IgD-negative memory B cell (primary cell): ENCODE measurements around the gene ZAR1. TPM values are rescaled to one million over a fixed set of nuclear protein-coding genes. Genes with fewer than 3 reads are reported as not detected.
"Not testable (repeated sequence)": the region's sequence is repeated elsewhere in the genome, so short reads cannot be mapped to it uniquely, and the experiment has no call there.

Experiments used
- H3K27ac Mint-ChIP-seq, 3 donors: one replicate each; pipeline ENCODE4 v1.8.0; 2020 to 2022; ENCODE audit warnings: mild to moderate bottlenecking in 3 of 3, mixed read lengths in 3 of 3, moderate library complexity in 1 of 3
- H3K27me3 Mint-ChIP-seq: one replicate; pipeline ENCODE4 v1.8.0; 2021; ENCODE audit warnings: mixed read lengths
- H3K36me3 Mint-ChIP-seq: one replicate; pipeline ENCODE4 v1.8.0; 2020; ENCODE audit warnings: mild to moderate bottlenecking, mixed read lengths
- H3K4me1 Mint-ChIP-seq, 3 donors: one replicate each; pipeline ENCODE4 v1.8.0; 2020 to 2022; ENCODE audit warnings: mixed read lengths in 3 of 3, mild to moderate bottlenecking in 1 of 3
- H3K4me3 Mint-ChIP-seq, 4 donors: one replicate each; pipeline ENCODE4 v1.8.0; 2020 to 2022; ENCODE audit warnings: mild to moderate bottlenecking in 4 of 4, mixed read lengths in 4 of 4, moderate library complexity in 3 of 4
- H3K9me3 Mint-ChIP-seq, 3 donors: one replicate each; pipeline ENCODE4 v1.8.0; 2020 to 2021; ENCODE audit warnings: mixed read lengths in 3 of 3, mild to moderate bottlenecking in 1 of 3
- polyA plus RNA-seq: library from polyadenylated mRNA; unstranded; fragments of 300-500 nt; fragmentation: Illumina TruSeq; gene quantifications from one replicate; pipeline ENCODE4 v1.2.3, GENCODE V29; 2021

The ZAR1 gene
- not detected for polyA plus RNA-seq

- Mint-ChIP-seq H3K36me3 (no peaks in the 10 kb centered on the region), H3K27me3 (peaks cover 41% of the 10 kb centered on the region), H3K4me3 (peak within 1 kb of the TSS; percentile 5 to 68 (median 60)), H3K4me1 (peaks cover 0 to 3% (median 0%) of the 10 kb centered on the region in 3 donors), H3K9me3 (no peaks in the 10 kb centered on the region), H3K27ac (no peak within 1 kb of the TSS)
These were observed at the start of gene ZAR1 for GRCh38 chr4:48490012-48490679. Gene ZAR1 (plus strand): TSS chr4:48490252. CDS start chr4:48490292, 40 bp downstream.

- not testable (repeated sequence) for H3K27me3 Mint-ChIP-seq, H3K9me3 Mint-ChIP-seq, H3K27ac Mint-ChIP-seq, H3K36me3 Mint-ChIP-seq, H3K4me3 Mint-ChIP-seq, H3K4me1 Mint-ChIP-seq
These were observed 49.1 kb upstream of the ZAR1 start for GRCh38 chr4:48440914-48441313.

- H3K27me3 Mint-ChIP-seq: peaks cover 4% of the 10 kb centered on the region
- H3K9me3 Mint-ChIP-seq: peaks cover 0 to 3% (median 1%) of the 10 kb centered on the region in 3 donors
- H3K27ac Mint-ChIP-seq: no peak overlapping the region
- no peak overlapping the region for H3K4me3 Mint-ChIP-seq
- no peaks in the 10 kb centered on the region for H3K36me3 Mint-ChIP-seq
- H3K4me1 Mint-ChIP-seq: no peaks in the 10 kb centered on the region
These were observed 44.3 kb upstream of the ZAR1 start for GRCh38 chr4:48445704-48446103.

GRCh38 chr4:48446642-48447041 is 43.4 kb upstream of the ZAR1 start:
- peaks cover 5% of the 10 kb centered on the region for H3K27me3 Mint-ChIP-seq
- no peak overlapping the region for H3K27ac Mint-ChIP-seq
- H3K9me3 Mint-ChIP-seq: no peaks in the 10 kb centered on the region
- no peak overlapping the region for H3K4me3 Mint-ChIP-seq
- H3K4me1 Mint-ChIP-seq: no peaks in the 10 kb centered on the region
- no peaks in the 10 kb centered on the region for H3K36me3 Mint-ChIP-seq

GRCh38 chr4:48449151-48449550 is 40.9 kb upstream of the ZAR1 start:
- Mint-ChIP-seq H3K4me3 (no peak overlapping the region), H3K27ac (no peak overlapping the region), H3K36me3 (no peaks in the 10 kb centered on the region), H3K4me1 (no peaks in the 10 kb centered on the region), H3K27me3 (peaks cover 5% of the 10 kb centered on the region), H3K9me3 (no peaks in the 10 kb centered on the region)

- peaks cover 0 to 2% (median 0%) of the 10 kb centered on the region in 3 donors for H3K9me3 Mint-ChIP-seq
- H3K4me1 Mint-ChIP-seq: no peaks in the 10 kb centered on the region
- H3K27ac Mint-ChIP-seq: no peak overlapping the region
- H3K36me3 Mint-ChIP-seq: no peaks in the 10 kb centered on the region
- H3K27me3 Mint-ChIP-seq: peaks cover 5% of the 10 kb centered on the region
- no peak overlapping the region for H3K4me3 Mint-ChIP-seq
These were observed 39.3 kb upstream of the ZAR1 start for GRCh38 chr4:48450740-48451139.

- not testable (repeated sequence) for H3K4me3 Mint-ChIP-seq, H3K27ac Mint-ChIP-seq, H3K9me3 Mint-ChIP-seq, H3K36me3 Mint-ChIP-seq, H3K4me1 Mint-ChIP-seq, H3K27me3 Mint-ChIP-seq
These were observed 38.4 kb upstream of the ZAR1 start for GRCh38 chr4:48451656-48452055.

GRCh38 chr4:48454591-48454990 is 35.5 kb upstream of the ZAR1 start:
- no peaks in the 10 kb centered on the region for H3K4me1 Mint-ChIP-seq
- H3K36me3 Mint-ChIP-seq: no peaks in the 10 kb centered on the region
- H3K27ac Mint-ChIP-seq: peak overlapping the region in 1 of 3 donors; percentile 50
- H3K27me3 Mint-ChIP-seq: peaks cover 10% of the 10 kb centered on the region
- H3K9me3 Mint-ChIP-seq: peaks cover 0 to 6% (median 5%) of the 10 kb centered on the region in 3 donors
- no peak overlapping the region for H3K4me3 Mint-ChIP-seq

GRCh38 chr4:48461000-48461399 is 29.1 kb upstream of the ZAR1 start:
- H3K9me3 Mint-ChIP-seq: peaks cover 3 to 11% (median 8%) of the 10 kb centered on the region in 3 donors
- no peak overlapping the region for H3K27ac Mint-ChIP-seq

GRCh38 chr4:48462363-48462762 is 27.7 kb upstream of the ZAR1 start:
- H3K4me3 Mint-ChIP-seq: no peak overlapping the region
- no peak overlapping the region for H3K27ac Mint-ChIP-seq
- peaks cover 3 to 11% (median 4%) of the 10 kb centered on the region in 3 donors for H3K9me3 Mint-ChIP-seq
- peaks cover 7% of the 10 kb centered on the region for H3K36me3 Mint-ChIP-seq
- peaks cover 7% of the 10 kb centered on the region for H3K27me3 Mint-ChIP-seq
- no peaks in the 10 kb centered on the region for H3K4me1 Mint-ChIP-seq

More at GRCh38 chr4:48461000-48461399, 29.1 kb upstream of the ZAR1 start:
- Mint-ChIP-seq H3K4me3 (no peak overlapping the region), H3K36me3 (peaks cover 7% of the 10 kb centered on the region), H3K27me3 (peaks cover 10% of the 10 kb centered on the region), H3K4me1 (no peaks in the 10 kb centered on the region)

- H3K4me1 Mint-ChIP-seq: no peaks in the 10 kb centered on the region
These were observed 22.6 kb upstream of the ZAR1 start for GRCh38 chr4:48467442-48467841.

GRCh38 chr4:48467891-48468290 is 22.2 kb upstream of the ZAR1 start:
- Mint-ChIP-seq H3K27me3 (no peaks in the 10 kb centered on the region), H3K4me1 (no peaks in the 10 kb centered on the region), H3K36me3 (peaks cover 7% of the 10 kb centered on the region), H3K27ac (no peak overlapping the region), H3K9me3 (peaks cover 4 to 9% (median 5%) of the 10 kb centered on the region in 3 donors), H3K4me3 (no peak overlapping the region)

More at GRCh38 chr4:48467442-48467841, 22.6 kb upstream of the ZAR1 start:
- Mint-ChIP-seq H3K27me3 (no peaks in the 10 kb centered on the region), H3K36me3 (peaks cover 7% of the 10 kb centered on the region), H3K27ac (no peak overlapping the region), H3K4me3 (no peak overlapping the region), H3K9me3 (peaks cover 4 to 11% (median 5%) of the 10 kb centered on the region in 3 donors)

- no peaks in the 10 kb centered on the region for H3K36me3 Mint-ChIP-seq
- H3K27me3 Mint-ChIP-seq: no peaks in the 10 kb centered on the region
- no peak overlapping the region for H3K27ac Mint-ChIP-seq
- H3K9me3 Mint-ChIP-seq: peaks cover 0 to 2% (median 0%) of the 10 kb centered on the region in 3 donors
- no peak overlapping the region for H3K4me3 Mint-ChIP-seq
- peaks cover 0 to 2% (median 0%) of the 10 kb centered on the region in 3 donors for H3K4me1 Mint-ChIP-seq
These were observed 19.9 kb upstream of the ZAR1 start for GRCh38 chr4:48470137-48470536.

GRCh38 chr4:48470570-48470969 is 19.5 kb upstream of the ZAR1 start:
- peaks cover 0 to 2% (median 0%) of the 10 kb centered on the region in 3 donors for H3K9me3 Mint-ChIP-seq
- H3K4me3 Mint-ChIP-seq: no peak overlapping the region
- peaks cover 0 to 2% (median 0%) of the 10 kb centered on the region in 3 donors for H3K4me1 Mint-ChIP-seq
- no peaks in the 10 kb centered on the region for H3K36me3 Mint-ChIP-seq
- no peaks in the 10 kb centered on the region for H3K27me3 Mint-ChIP-seq
- no peak overlapping the region for H3K27ac Mint-ChIP-seq

- Mint-ChIP-seq H3K27ac (no peak overlapping the region), H3K27me3 (no peaks in the 10 kb centered on the region), H3K4me1 (peaks cover 0 to 2% (median 0%) of the 10 kb centered on the region in 3 donors), H3K9me3 (peaks cover 0 to 2% (median 0%) of the 10 kb centered on the region in 3 donors), H3K36me3 (no peaks in the 10 kb centered on the region), H3K4me3 (no peak overlapping the region)
These were observed 17.3 kb upstream of the ZAR1 start for GRCh38 chr4:48472794-48473193.

GRCh38 chr4:48475770-48476169 is 14.3 kb upstream of the ZAR1 start:
- Mint-ChIP-seq H3K4me1 (peaks cover 0 to 2% (median 0%) of the 10 kb centered on the region in 3 donors), H3K4me3 (no peak overlapping the region), H3K36me3 (peaks cover 2% of the 10 kb centered on the region), H3K27me3 (peaks cover 4% of the 10 kb centered on the region), H3K27ac (no peak overlapping the region), H3K9me3 (peaks cover 0 to 2% (median 0%) of the 10 kb centered on the region in 3 donors)
